MV-4-11 (cell line): ENCODE measurements around the gene MRTFA.
"Not testable (repeated sequence)": the region's sequence is repeated elsewhere in the genome, so short reads cannot be mapped to it uniquely, and the experiment has no call there.

ENCODE experiments used
- DNase-seq: peaks from one replicate; lab custom pipeline; 2025; lab: John Stamatoyannopoulos, UW

Gene MRTFA

DNA sequence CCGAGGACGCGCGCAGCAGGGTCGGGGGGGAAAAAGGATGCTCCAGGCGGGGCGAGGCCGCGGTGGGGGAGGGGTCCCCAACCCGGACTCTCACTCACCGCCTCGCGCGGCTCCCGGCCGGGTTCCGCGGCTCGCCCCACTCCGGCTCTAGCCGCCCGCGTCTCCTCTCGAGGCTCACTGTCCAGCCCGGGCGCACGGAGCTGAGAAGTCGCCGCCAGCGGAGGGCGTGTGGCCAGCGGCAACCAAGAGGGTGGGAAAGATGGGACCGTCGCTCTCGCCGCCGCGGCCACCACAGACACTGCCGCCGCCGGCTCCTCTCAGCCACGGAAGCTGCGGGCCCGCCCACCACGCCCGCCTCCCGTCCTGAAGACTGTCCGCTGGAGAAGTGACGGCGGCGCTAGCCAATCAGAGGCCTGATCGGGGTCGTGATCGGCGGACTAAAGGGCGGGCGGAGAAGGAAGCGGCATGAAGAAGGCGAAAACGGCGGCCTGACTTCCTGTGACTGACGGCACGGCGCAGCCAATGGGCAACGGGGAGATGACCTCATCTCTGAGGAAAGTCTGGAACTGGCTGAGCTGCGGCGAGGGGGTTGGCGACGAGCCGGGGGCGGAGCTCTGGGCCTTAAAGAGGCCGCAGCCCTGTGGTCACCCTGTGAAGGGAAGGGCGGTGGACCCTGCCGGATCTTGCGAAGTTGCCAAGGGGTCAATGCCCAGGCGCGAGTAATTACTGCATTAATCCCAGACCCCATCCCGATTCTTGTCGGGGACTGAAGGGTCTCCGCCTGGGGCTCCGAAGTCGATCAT lies at the start of gene MRTFA:
MRTFA (minus strand) TSS at position 340 of the 803 bp plus-strand sequence.
- DNase-seq: peak; percentile 99

DNA sequence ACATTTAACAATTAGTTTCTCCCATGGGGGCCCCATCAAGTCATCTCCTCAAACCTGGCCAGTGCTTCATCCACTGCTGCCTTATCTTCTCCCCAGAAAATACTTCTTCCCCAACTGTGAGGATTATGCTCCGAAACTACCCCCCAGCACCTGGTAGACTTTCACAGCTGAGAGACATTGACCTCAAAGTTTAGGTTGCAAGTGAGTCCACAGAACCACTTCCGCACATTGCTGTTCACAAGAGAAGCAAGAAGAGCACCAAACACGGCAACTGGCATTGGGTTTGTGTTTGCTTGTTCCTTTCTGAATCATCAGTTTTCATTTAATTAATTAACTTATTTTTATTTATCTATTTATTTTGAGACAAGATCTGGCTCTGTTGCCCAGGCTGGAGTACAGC lies 48.9 kb upstream of the MRTFA start:
- peak; percentile 54 for DNase-seq

GRCh38 chr22:40684728-40685127 lies 48.2 kb upstream of the MRTFA start:
- DNase-seq: no peak

DNA sequence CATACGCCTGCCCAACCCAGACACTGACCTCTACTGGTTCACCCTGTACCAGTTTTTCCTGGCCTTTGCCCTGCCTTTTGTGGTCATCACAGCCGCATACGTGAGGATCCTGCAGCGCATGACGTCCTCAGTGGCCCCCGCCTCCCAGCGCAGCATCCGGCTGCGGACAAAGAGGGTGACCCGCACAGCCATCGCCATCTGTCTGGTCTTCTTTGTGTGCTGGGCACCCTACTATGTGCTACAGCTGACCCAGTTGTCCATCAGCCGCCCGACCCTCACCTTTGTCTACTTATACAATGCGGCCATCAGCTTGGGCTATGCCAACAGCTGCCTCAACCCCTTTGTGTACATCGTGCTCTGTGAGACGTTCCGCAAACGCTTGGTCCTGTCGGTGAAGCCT lies 44.9 kb upstream of the MRTFA start:
- DNase-seq: no peak

DNA sequence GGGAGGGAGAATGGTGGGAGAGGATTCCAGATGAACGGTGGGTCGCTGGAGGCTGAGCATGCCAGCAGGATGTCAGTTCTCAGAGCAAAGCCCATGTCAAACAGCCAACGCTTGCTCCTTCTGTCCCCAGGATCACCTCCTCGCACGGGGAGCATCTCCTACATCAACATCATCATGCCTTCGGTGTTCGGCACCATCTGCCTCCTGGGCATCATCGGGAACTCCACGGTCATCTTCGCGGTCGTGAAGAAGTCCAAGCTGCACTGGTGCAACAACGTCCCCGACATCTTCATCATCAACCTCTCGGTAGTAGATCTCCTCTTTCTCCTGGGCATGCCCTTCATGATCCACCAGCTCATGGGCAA lies 44.3 kb upstream of the MRTFA start:
- DNase-seq: no peak

GRCh38 chr22:40679964-40680818 lies 43.7 kb upstream of the MRTFA start:
- no peak for DNase-seq

DNA sequence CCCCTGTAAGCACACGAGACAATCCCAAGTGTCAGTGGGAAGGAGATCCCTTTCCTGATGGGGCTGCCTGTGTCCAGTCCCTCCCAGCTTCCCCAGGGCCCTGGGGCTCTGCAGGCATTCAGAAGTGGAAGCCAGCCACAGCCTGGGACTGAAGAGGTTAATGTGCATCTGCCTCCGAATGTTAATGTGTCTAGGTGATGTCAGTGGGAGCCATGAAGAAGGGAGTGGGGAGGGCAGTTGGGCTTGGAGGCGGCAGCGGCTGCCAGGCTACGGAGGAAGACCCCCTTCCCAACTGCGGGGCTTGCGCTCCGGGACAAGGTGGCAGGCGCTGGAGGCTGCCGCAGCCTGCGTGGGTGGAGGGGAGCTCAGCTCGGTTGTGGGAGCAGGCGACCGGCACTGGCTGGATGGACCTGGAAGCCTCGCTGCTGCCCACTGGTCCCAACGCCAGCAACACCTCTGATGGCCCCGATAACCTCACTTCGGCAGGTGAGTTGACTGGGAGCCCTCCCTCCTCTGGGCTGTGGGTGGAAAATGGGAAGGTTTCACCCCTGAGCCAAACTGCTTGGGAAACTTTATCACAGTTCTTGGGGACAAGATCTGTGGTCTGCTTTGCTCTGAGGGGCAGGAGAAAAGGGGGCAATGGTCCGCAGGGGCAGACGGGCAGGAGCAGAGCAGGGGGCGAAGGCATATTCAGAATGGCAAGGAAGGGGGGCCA lies 42.9 kb upstream of the MRTFA start, which contains the start of gene MCHR1:
MCHR1 (plus strand) TSS at position 236 of the 715 bp plus-strand sequence; CDS start at position 405, 169 bp downstream.
- no peak for DNase-seq

- no peak for DNase-seq
Measured at GRCh38 chr22:40678493-40679248, 42.2 kb upstream of the MRTFA start.

- DNase-seq: peak; percentile 25
Measured at GRCh38 chr22:40676644-40677043, 40.1 kb upstream of the MRTFA start.

DNA sequence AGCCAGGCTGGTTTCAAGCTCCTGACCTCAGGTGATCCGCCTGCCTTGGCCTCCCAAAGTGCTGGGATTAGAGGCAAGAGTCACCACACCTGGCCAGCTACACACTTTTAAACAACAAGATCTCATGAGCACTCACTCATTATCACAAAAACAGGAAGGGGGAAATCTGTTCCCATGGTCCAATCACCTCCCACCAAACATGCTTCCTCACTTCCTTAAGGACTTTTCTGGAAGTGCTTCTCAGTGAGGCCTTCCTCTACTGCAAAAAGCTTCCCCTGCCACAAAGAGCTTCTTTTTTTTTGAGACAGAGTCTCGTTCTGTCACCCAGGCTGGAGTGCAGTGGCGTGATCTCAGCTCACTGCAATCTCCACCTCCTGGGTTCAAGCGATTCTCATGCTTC lies 39.6 kb upstream of the MRTFA start:
- DNase-seq: not testable (repeated sequence)

DNA sequence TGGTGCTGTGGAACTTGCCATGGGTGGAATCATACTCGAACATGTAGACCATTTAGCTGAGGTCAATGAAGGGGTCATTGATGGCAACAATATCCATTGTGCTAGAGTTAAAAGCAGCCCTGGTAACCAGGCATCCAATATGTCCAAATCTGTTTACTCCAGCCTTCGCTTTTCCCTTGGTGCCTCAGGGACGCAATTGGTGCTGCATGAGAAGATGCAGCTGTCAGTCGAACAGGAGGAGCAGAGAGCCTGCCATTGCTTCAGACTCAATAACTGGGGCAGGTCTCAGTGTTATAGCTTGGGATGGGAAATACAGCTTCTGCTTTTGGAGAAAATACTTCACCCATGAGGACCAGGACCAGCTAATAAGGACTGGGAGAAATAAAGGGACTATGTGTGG lies 37.8 kb upstream of the MRTFA start:
- no peak for DNase-seq

DNA sequence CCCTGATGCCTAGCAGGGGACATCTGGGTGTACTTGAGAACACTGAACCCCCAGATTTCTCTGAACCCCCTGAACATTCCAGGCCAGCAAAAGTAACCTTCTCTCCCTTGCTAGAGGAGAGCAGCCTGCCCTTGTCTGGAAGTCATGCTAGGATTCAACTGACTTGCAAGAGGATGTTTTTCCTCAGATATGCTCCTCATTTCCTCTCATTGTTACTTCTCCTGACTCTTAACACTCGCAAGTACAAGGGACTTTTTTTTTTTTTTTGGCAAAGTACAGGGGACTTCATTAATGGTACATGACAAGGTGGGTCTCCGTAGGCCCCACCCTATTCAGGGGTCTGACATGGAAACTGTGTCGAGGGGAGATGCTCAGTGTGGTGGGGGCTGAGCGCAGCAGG lies 36.5 kb upstream of the MRTFA start:
- DNase-seq: no peak

DNA sequence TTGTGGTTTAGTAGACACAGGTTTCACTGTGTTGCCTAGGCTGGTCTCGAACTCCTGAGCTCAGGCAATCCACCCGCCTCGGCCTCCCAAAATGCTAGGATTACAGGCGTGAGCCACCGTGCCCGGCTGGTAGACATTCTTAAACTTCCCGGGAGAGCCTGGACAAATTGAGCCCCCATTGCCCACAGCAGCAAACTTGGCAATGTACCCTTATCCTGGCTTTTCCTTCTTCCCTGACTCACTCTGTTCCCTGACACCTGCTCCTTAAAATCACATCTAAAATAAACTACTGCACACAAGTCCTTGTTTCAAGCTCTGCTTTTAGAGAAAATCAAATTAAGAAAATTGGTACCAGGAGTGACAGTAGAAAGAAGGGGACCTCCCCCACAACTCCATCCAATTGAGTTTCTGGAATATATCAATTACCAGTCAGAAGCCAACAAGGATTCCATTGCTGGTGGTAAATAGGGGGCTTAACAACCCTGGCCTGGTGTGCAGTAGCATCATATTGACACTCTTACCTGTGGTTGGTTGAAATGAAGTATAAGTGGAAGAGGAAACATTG lies 35.4 kb upstream of the MRTFA start:
- DNase-seq: no peak

GRCh38 chr22:40671369-40671768 lies 34.9 kb upstream of the MRTFA start:
- no peak for DNase-seq

GRCh38 chr22:40670058-40670457 lies 33.5 kb upstream of the MRTFA start:
- DNase-seq: no peak

GRCh38 chr22:40668611-40669411 lies 32.3 kb upstream of the MRTFA start:
- peak; percentile 57 for DNase-seq

DNA sequence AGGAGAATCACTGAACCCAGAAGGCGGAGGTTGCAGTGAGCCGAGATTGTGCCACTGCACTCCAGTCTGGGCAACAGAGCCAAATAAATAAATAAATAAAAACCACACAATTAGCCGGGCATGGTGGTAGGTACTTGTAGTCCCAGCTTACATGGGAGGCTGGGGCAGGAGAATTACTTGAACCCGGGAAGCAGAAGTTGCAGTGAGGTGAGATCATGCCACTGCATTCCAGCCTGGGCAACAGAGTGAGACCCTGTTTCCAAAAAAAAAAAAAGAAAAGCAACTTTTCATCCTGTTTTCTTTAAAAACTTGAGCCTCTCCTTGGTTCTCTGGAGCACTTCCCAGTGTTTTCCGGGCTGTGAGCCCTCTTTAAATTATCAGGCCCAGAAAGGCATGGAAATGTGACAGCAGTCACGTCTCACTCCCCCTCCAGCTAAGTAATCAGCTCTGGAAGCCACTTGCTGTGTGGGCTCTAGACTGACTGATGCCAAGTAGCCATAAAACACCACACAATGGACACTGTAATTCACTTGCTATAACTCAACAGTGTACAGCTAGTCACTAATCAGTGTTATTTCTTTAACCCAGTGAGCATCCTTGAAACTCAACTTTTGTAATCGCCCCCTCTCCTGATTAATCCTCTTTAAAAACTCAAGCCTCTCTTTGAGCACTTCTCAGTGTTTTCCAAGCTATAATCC lies 29.8 kb upstream of the MRTFA start:
- no peak for DNase-seq

- no peak for DNase-seq
Measured at GRCh38 chr22:40665312-40665711, 28.8 kb upstream of the MRTFA start.

DNA sequence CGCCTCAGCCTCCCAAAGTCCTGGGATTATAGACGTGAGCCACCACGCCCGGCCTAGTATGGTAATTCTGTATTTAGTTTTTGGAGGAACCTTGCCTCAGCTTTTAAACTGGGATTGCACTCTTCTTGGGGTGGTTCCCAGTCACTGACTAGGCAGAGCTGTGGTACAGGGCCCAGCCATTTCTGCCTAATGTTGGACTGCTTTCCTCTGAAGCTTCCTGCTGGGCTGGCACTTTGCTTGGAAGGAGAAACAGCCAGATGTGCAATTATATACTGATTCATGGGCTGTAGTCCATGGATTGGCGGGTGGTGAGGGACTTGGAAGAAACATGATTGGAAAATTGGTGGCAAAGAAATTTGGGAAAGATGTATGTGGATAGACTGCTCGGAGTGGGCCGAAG lies 25.2 kb upstream of the MRTFA start:
- no peak for DNase-seq

- peak; percentile 58 for DNase-seq
Measured at GRCh38 chr22:40660730-40661129, 24.2 kb upstream of the MRTFA start.
